Hematopoietic multipotent progenitor cell treated with erythropoietin and hydrocortisone succinate and interleukin-3 and kit ligand, for 4 days (in vitro differentiated cells): Measurements from ENCODE around the gene FSIP1.

ENCODE experiments used
- DNase-seq: peaks from one replicate; pipeline ENCODE4 v3.0.0-alpha.2; 2015

Gene FSIP1

GRCh38 chr15:39682366-39682765 lies 100.3 kb downstream of the FSIP1 start:
- no peak for DNase-seq

- no peak for DNase-seq
Measured at GRCh38 chr15:39680868-39681267, 101.8 kb downstream of the FSIP1 start.

GRCh38 chr15:39672666-39673065 lies 110.0 kb downstream of the FSIP1 start:
- no peak for DNase-seq

GRCh38 chr15:39672184-39672583 lies 110.5 kb downstream of the FSIP1 start:
- DNase-seq: no peak

GRCh38 chr15:39670687-39671086 lies 112.0 kb downstream of the FSIP1 start:
- DNase-seq: no peak

GRCh38 chr15:39669661-39670060 lies 113.0 kb downstream of the FSIP1 start:
- DNase-seq: no peak

GRCh38 chr15:39669241-39669640 lies 113.4 kb downstream of the FSIP1 start:
- DNase-seq: no peak

- no peak for DNase-seq
Measured at GRCh38 chr15:39668457-39668856, 114.2 kb downstream of the FSIP1 start.

GRCh38 chr15:39667382-39668127 lies 115.1 kb downstream of the FSIP1 start:
- no peak for DNase-seq

- DNase-seq: no peak
Measured at GRCh38 chr15:39666677-39667076, 116.0 kb downstream of the FSIP1 start.

- no peak for DNase-seq
Measured at GRCh38 chr15:39665629-39666250, 116.9 kb downstream of the FSIP1 start.

GRCh38 chr15:39663704-39664250 lies 118.9 kb downstream of the FSIP1 start:
- DNase-seq: no peak

GRCh38 chr15:39661776-39662175 lies 120.9 kb downstream of the FSIP1 start:
- no peak for DNase-seq

GRCh38 chr15:39658740-39659139 lies 123.9 kb downstream of the FSIP1 start:
- no peak for DNase-seq

- no peak for DNase-seq
Measured at GRCh38 chr15:39657668-39658067, 125.0 kb downstream of the FSIP1 start.

- no peak for DNase-seq
Measured at GRCh38 chr15:39657181-39657580, 125.5 kb downstream of the FSIP1 start.

GRCh38 chr15:39654304-39654703 lies 128.3 kb downstream of the FSIP1 start:
- no peak for DNase-seq

- no peak for DNase-seq
Measured at GRCh38 chr15:39651881-39652280, 130.8 kb downstream of the FSIP1 start.

- DNase-seq: no peak
Measured at GRCh38 chr15:39651295-39651694, 131.3 kb downstream of the FSIP1 start.

GRCh38 chr15:39649757-39650156 lies 132.9 kb downstream of the FSIP1 start:
- no peak for DNase-seq

- DNase-seq: no peak
Measured at GRCh38 chr15:39646425-39646824, 136.2 kb downstream of the FSIP1 start.

- DNase-seq: no peak
Measured at GRCh38 chr15:39645976-39646257, 136.7 kb downstream of the FSIP1 start.

GRCh38 chr15:39645138-39645975 lies 137.3 kb downstream of the FSIP1 start:
- DNase-seq: no peak

GRCh38 chr15:39644136-39644535 lies 138.5 kb downstream of the FSIP1 start:
- no peak for DNase-seq
